K562 (cell line): ENCODE data around the gene PON2. TPM values are rescaled to one million over a fixed set of nuclear protein-coding genes. Genes with fewer than 3 reads are reported as not detected.

ENCODE experiments used
- ATAC-seq: fragments of 200-7000 bp; cut with Tn5 transposase; 3 replicates; pipeline ENCODE4 v1.9.1; 2020; ENCODE audit warnings: moderate library complexity
- BruUV-seq: library from RNA; stranded (reverse); fragments of 400-500 nt; replicated peaks from 2 replicates; lab custom pipeline; 2021; lab: Mats Ljungman, UMichigan
- CTCF ChIA-PET: fragments of 300-600 bp; formaldehyde crosslinking; extraction: SDS; loops from one replicate; lab custom pipeline; 2021; ENCODE audit warnings: low intra/inter-chr PET ratio; lab: Yijun Ruan, JAX
- POLR2A ChIA-PET: fragments of 300-600, 350-650 bp; sonication (Branson Sonifier 250); formaldehyde crosslinking; extraction: SDS; loops from one replicate; lab custom pipeline; 2021; ENCODE audit warnings: antibody characterized with exemption, inconsistent platforms; lab: Yijun Ruan, JAX
- DNase-seq, 4 experiments: peaks; one replicate each; pipeline versions ENCODE4 v3.0.0 to v3.0.0-alpha.2; 2011 to 2018; ENCODE audit warnings: low spot score in 3 of 4, mixed read lengths in 3 of 4; ENCODE audit errors: extremely low read depth in 1 of 4
- FAIRE-seq: peaks from 2 replicates; lab custom pipeline; 2011; peaks lifted over from hg19 to GRCh38; lab: Jason Lieb, UNC
- H2AFZ ChIP-seq: 2 replicates; pipeline ENCODE4 v1.6.0; 2011; ENCODE audit warnings: low read depth, low read length, control low read depth, inconsistent platforms
- H3K27ac ChIP-seq: fragments of 200-600 bp; 3 replicates; pipeline ENCODE4 v1.8.0; 2011; ENCODE audit warnings: low read depth, mild to moderate bottlenecking, control low read depth, inconsistent platforms, low read length, moderate library complexity, mixed read lengths; ENCODE audit errors: extremely low read depth
- H3K27me3 ChIP-seq, 2 experiments: fragments of 300-600 bp in 1 of 2; 2 replicates in 1 of 2; 3 replicates in 1 of 2; pipeline versions ENCODE4 v1.6.0 to v1.8.0; 2011; ENCODE audit warnings: inconsistent platforms in 2 of 2, low read length in 2 of 2, mild to moderate bottlenecking in 1 of 2, mixed read lengths in 1 of 2, moderate library complexity in 1 of 2; ENCODE audit not compliant: control insufficient read depth in 2 of 2, insufficient read depth in 2 of 2
- H3K36me3 ChIP-seq: fragments of 300-600 bp; 3 replicates; pipeline ENCODE4 v1.8.0; 2011; ENCODE audit warnings: mild to moderate bottlenecking, low read length, inconsistent platforms; ENCODE audit not compliant: control insufficient read depth, insufficient read depth
- H3K4me1 ChIP-seq, 2 experiments: fragments of 200-600 bp in 1 of 2; replicated peaks in 1 of 2; 2 replicates in 1 of 2; 3 replicates in 1 of 2; pipeline versions ENCODE4 v1.5.1 to v1.8.0; 2011; ENCODE audit warnings: inconsistent platforms in 2 of 2, low read length in 2 of 2, mild to moderate bottlenecking in 1 of 2, mixed read lengths in 1 of 2, moderate library complexity in 1 of 2; ENCODE audit not compliant: control insufficient read depth in 2 of 2, insufficient read depth in 2 of 2
- H3K4me2 ChIP-seq: 2 replicates; pipeline ENCODE4 v1.6.1; 2011; ENCODE audit warnings: low read length, control low read depth, inconsistent platforms, mixed read lengths; ENCODE audit not compliant: insufficient read depth
- H3K4me3 ChIP-seq: fragments of 200-600 bp; sonication (generic), shearing (Covaris generic); 2 replicates; pipeline ENCODE4 v1.5.1; 2016; ENCODE audit warnings: control low read depth, inconsistent platforms
- H3K79me2 ChIP-seq: fragments of 200-600 bp; 3 replicates; pipeline ENCODE4 v1.8.0; 2011; ENCODE audit warnings: low read length, inconsistent platforms; ENCODE audit not compliant: control insufficient read depth, insufficient read depth
- H3K9ac ChIP-seq, 2 experiments: 2 replicates each; pipeline versions ENCODE4 v1.6.0 to v1.6.1; 2011; ENCODE audit warnings: low read depth in 2 of 2, low read length in 2 of 2, control low read depth in 1 of 2, inconsistent platforms in 1 of 2, mild to moderate bottlenecking in 1 of 2, mixed read lengths in 1 of 2; ENCODE audit not compliant: insufficient read depth in 1 of 2
- H3K9me1 ChIP-seq: one replicate; pipeline ENCODE4 v1.6.0; 2011; ENCODE audit warnings: inconsistent platforms, mild to moderate bottlenecking, low read length, moderate library complexity; ENCODE audit not compliant: control insufficient read depth, insufficient read depth
- H3K9me3 ChIP-seq: replicated peaks from 2 replicates; pipeline ENCODE4 v1.5.1; 2011; ENCODE audit warnings: low read depth, low read length, inconsistent platforms; ENCODE audit not compliant: control insufficient read depth, insufficient read depth
- H4K20me1 ChIP-seq: replicated peaks from 2 replicates; pipeline ENCODE4 v1.6.1; 2011; ENCODE audit warnings: low read length, inconsistent platforms, mixed read lengths; ENCODE audit not compliant: control insufficient read depth, insufficient read depth
- CEBPB ChIP-seq: fragments of 450-650 bp; IDR thresholded peaks from 2 replicates; pipeline ENCODE4 v1.6.1; 2016; ENCODE audit warnings: missing genetic modification characterization, missing compliant biosample characterization
- NCOA4 ChIP-seq: fragments of 450-650 bp; IDR thresholded peaks from 2 replicates; pipeline ENCODE4 v1.6.1; 2018; ENCODE audit warnings: mild to moderate bottlenecking; ENCODE audit not compliant: partially characterized antibody
- RBM17 ChIP-seq: fragments of 200-400 bp; formaldehyde crosslinking; IDR thresholded peaks from 2 replicates; pipeline ENCODE4 v1.6.1; 2017; ENCODE audit warnings: low read depth, mild to moderate bottlenecking, low read length, borderline replicate concordance
- SMARCC2 ChIP-seq: fragments of 450-650 bp; IDR thresholded peaks from 2 replicates; pipeline ENCODE4 v1.6.1; 2017; ENCODE audit warnings: antibody characterized with exemption, moderate library complexity, mild to moderate bottlenecking, low read depth
- SRSF7 ChIP-seq: fragments of 200-400 bp; formaldehyde crosslinking; optimal IDR thresholded peaks from 2 replicates; pipeline ENCODE3; 2017; ENCODE audit warnings: mild to moderate bottlenecking, low read depth, low read length
- TAF9B ChIP-seq: fragments of 450-650 bp; IDR thresholded peaks from 2 replicates; pipeline ENCODE4 v1.6.1; 2018; ENCODE audit warnings: mild to moderate bottlenecking; ENCODE audit not compliant: partially characterized antibody
- ZBED1 ChIP-seq: IDR thresholded peaks from 2 replicates; pipeline ENCODE4 v1.6.1; 2014
- ZNF197 ChIP-seq: fragments of 200-800 bp; sonication (Bioruptor generic); IDR thresholded peaks from 2 replicates; pipeline ENCODE4 v1.6.1; 2016; ENCODE audit warnings: low read depth, missing genetic modification characterization, missing compliant biosample characterization
- in situ Hi-C: fragments of 300-500 bp; cut with MboI; formaldehyde crosslinking; loops from 4 replicates; pipeline ENCODE4 v1.15.0; 2018; ENCODE audit warnings: inconsistent platforms, mixed read lengths
- intact Hi-C: fragments of 100-400 bp; cut with micrococcal nuclease; formaldehyde crosslinking; loops from 2 replicates; pipeline ENCODE4 v1.14.2; 2022
- polyA plus RNA-seq, 8 experiments: library from polyadenylated mRNA; depleted of rRNA in 4 of 8; stranded (reverse) in 5 of 8; unstranded in 3 of 8; fragments of >200 nt; fragmentation: Nextera tagmentation in 2 of 8; fragmentation: Illumina TruSeq in 1 of 8; extraction: Ambion mirVana in 2 of 8; extraction: Trizol in 1 of 8; gene quantifications; 2 replicates each; pipeline versions ENCODE4 v1.2.1 to v1.2.3, GENCODE V29; 2011 to 2014; ENCODE audit warnings: inconsistent platforms in 1 of 8, missing spikeins in 1 of 8
- total RNA-seq, 7 experiments: library from RNA; depleted of rRNA in 6 of 7; stranded (reverse); fragments of >200 nt in 6 of 7; fragmentation: Illumina TruSeq in 2 of 7; extraction: Trizol in 2 of 7; gene quantifications; 2 replicates each; pipeline versions ENCODE4 v1.2.1 to v1.2.3, GENCODE V29; 2011 to 2021; ENCODE audit warnings: low replicate concordance in 1 of 7
- TF ChIP-seq, protein P1 (sequence below): IDR thresholded peaks from 2 replicates; pipeline ENCODE4 v1.6.1; 2014; ENCODE audit warnings: antibody characterized with exemption
- TF ChIP-seq, protein P2 (sequence below): fragments of 450-650 bp; IDR thresholded peaks from 2 replicates; pipeline ENCODE4 v1.6.1; 2016; ENCODE audit warnings: antibody characterized with exemption

PON2 gene
- total and polyA plus RNA-seq, 9 of the 15 experiments (the other 6 are each of a cell fraction or from before 2014, with no cell fraction given): 8.5 to 30.1 (median 21.9) TPM

DNA sequence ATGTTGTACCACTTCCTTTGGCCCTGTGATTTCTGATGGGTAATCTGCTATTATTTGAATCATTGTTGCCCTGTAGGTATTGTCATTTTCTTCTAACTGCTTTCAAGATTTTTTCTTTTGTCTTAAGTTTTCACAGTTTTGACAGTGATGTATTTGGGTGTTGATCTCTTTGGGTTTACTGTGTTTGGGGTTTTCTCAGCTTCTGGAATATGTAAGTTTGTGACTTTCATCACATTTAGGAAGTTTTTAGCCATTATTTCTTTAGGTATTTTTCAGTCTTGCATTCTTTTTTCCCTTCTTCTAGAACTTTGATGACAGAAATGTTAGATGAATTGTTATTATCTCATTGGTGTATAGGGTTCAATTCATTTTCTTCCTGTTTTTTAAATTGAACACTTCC is 23.1 kb upstream of the PON2 start:
- Histone ChIP-seq H3K79me2 (no peaks in the 10 kb centered on the region), H3K9me3 (no peaks in the 10 kb centered on the region), H4K20me1 (no peaks in the 10 kb centered on the region), H3K4me1 (no peaks in the 10 kb centered on the region), H3K9me1 (no peaks in the 10 kb centered on the region), H3K36me3 (no peaks in the 10 kb centered on the region), H3K27me3 (no peaks in the 10 kb centered on the region), H3K9ac (no peak overlapping the region), H3K4me2 (no peak overlapping the region), H2AFZ (no peak overlapping the region), H3K27ac (no peak overlapping the region), H3K4me3 (no peak overlapping the region)
- no TSS peak for BruUV-seq
- TF ChIP-seq SRSF7: no peak
- TF ChIP-seq CEBPB (tag): no peak
- TF ChIP-seq TAF9B: no peak
- no peak for TF ChIP-seq RBM17
- no peak for TF ChIP-seq ZBED1
- TF ChIP-seq SMARCC2: no peak
- TF ChIP-seq ZNF197 (CRISPR knock-in tag): no peak
- TF ChIP-seq, protein P1, sequence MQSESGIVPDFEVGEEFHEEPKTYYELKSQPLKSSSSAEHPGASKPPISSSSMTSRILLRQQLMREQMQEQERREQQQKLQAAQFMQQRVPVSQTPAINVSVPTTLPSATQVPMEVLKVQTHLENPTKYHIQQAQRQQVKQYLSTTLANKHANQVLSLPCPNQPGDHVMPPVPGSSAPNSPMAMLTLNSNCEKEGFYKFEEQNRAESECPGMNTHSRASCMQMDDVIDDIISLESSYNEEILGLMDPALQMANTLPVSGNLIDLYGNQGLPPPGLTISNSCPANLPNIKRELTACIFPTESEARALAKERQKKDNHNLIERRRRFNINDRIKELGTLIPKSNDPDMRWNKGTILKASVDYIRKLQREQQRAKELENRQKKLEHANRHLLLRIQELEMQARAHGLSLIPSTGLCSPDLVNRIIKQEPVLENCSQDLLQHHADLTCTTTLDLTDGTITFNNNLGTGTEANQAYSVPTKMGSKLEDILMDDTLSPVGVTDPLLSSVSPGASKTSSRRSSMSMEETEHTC: no peak
- TF ChIP-seq, protein P2, sequence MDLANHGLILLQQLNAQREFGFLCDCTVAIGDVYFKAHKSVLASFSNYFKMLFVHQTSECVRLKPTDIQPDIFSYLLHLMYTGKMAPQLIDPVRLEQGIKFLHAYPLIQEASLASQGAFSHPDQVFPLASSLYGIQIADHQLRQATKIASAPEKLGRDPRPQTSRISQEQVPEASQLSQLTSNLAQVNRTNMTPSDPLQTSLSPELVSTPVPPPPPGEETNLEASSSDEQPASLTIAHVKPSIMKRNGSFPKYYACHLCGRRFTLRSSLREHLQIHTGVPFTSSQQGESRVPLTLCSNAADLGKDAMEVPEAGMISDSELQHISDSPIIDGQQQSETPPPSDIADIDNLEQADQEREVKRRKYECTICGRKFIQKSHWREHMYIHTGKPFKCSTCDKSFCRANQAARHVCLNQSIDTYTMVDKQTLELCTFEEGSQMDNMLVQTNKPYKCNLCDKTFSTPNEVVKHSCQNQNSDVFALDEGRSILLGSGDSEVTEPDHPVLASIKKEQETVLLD: no peak
- no peak for TF ChIP-seq NCOA4
- FAIRE-seq: no peak
- intact Hi-C loops: no loop called here
- ChIA-PET POLR2A (interaction anchor here (0.7 kb wide), 1 partner anchor 15 kb away, joined by 3 read pairs; no protein-coding TSS in a partner anchor), CTCF (no interaction called here)
- in situ Hi-C loops: no loop called here
- ATAC-seq: no peak
- DNase-seq: no peak
